Neuronal stem cell (in vitro differentiated cells): ENCODE measurements around the gene ASCL2.

Source experiments
- DNase-seq: peaks from one replicate; pipeline ENCODE4 v3.0.0-alpha.2; 2013; ENCODE audit warnings: low spot score
- H2AFZ ChIP-seq: one replicate; pipeline ENCODE4 v1.6.1; 2013; ENCODE audit warnings: mild to moderate bottlenecking, low read length, inconsistent platforms
- H2AK5ac ChIP-seq: 2 replicates; pipeline ENCODE4 v1.6.1; 2013; ENCODE audit warnings: low read depth, mild to moderate bottlenecking, inconsistent platforms, low read length, moderate library complexity, mixed read lengths
- H2BK120ac ChIP-seq: 2 replicates; pipeline ENCODE4 v1.6.1; 2013; ENCODE audit warnings: low read depth, mild to moderate bottlenecking, inconsistent platforms, low read length, moderate library complexity, mixed read lengths
- H2BK12ac ChIP-seq: one replicate; pipeline ENCODE4 v1.6.1; 2013; ENCODE audit warnings: low read length, inconsistent platforms
- H2BK15ac ChIP-seq: 2 replicates; pipeline ENCODE4 v1.6.1; 2013; ENCODE audit warnings: mild to moderate bottlenecking, low read length, inconsistent platforms, mixed read lengths
- H2BK5ac ChIP-seq: one replicate; pipeline ENCODE4 v1.6.1; 2013; ENCODE audit warnings: inconsistent platforms, mild to moderate bottlenecking, low read length, moderate library complexity
- H3K14ac ChIP-seq: one replicate; pipeline ENCODE4 v1.6.1; 2013; ENCODE audit warnings: low read length, inconsistent platforms
- H3K18ac ChIP-seq: 2 replicates; pipeline ENCODE4 v1.6.1; 2013; ENCODE audit warnings: low read length, inconsistent platforms
- H3K23ac ChIP-seq: 2 replicates; pipeline ENCODE4 v1.6.1; 2013; ENCODE audit warnings: low read depth, mild to moderate bottlenecking, mixed read lengths, low read length, inconsistent platforms; ENCODE audit not compliant: poor library complexity
- H3K27ac ChIP-seq: replicated peaks from 3 replicates; pipeline ENCODE4 v1.5.1; 2013; ENCODE audit warnings: low read length, inconsistent platforms
- H3K27me3 ChIP-seq, 3 experiments: 2 replicates each; pipeline ENCODE4 v1.6.1; 2013; ENCODE audit warnings: low read length in 3 of 3, mild to moderate bottlenecking in 2 of 3, inconsistent platforms in 1 of 3, low read depth in 1 of 3, mixed read lengths in 1 of 3, moderate library complexity in 1 of 3; ENCODE audit not compliant: control insufficient read depth in 3 of 3, insufficient read depth in 3 of 3
- H3K36me3 ChIP-seq, 2 donors: replicated peaks in 1 of 2; 2 replicates each; pipeline ENCODE4 v1.6.1; 2013; ENCODE audit warnings: low read length in 2 of 2; ENCODE audit not compliant: control insufficient read depth in 2 of 2, insufficient read depth in 2 of 2
- H3K4ac ChIP-seq: 2 replicates; pipeline ENCODE4 v1.6.1; 2013; ENCODE audit warnings: inconsistent platforms, mild to moderate bottlenecking, low read length, moderate library complexity
- H3K4me1 ChIP-seq, 2 donors: 1 replicate in 1 of 2; 2 replicates in 1 of 2; pipeline ENCODE4 v1.6.1; 2013; ENCODE audit warnings: low read length in 2 of 2, low read depth in 1 of 2; ENCODE audit not compliant: control insufficient read depth in 2 of 2, insufficient read depth in 1 of 2
- H3K4me2 ChIP-seq: one replicate; pipeline ENCODE4 v1.6.1; 2013; ENCODE audit warnings: mild to moderate bottlenecking, low read length, inconsistent platforms; ENCODE audit not compliant: insufficient read depth, poor library complexity, severe bottlenecking
- H3K4me3 ChIP-seq, 2 donors: 2 replicates each; pipeline ENCODE4 v1.5.1; 2013; ENCODE audit warnings: low read length in 2 of 2, mild to moderate bottlenecking in 2 of 2, inconsistent platforms in 1 of 2, moderate library complexity in 1 of 2
- H3K79me1 ChIP-seq: one replicate; pipeline ENCODE4 v1.6.1; 2013; ENCODE audit warnings: low read depth, mild to moderate bottlenecking, inconsistent platforms, low read length, moderate library complexity
- H3K9ac ChIP-seq: one replicate; pipeline ENCODE4 v1.6.1; 2013; ENCODE audit warnings: mild to moderate bottlenecking, low read depth, low read length, inconsistent platforms; ENCODE audit not compliant: poor library complexity
- H3K9me3 ChIP-seq, 2 donors: replicated peaks in 1 of 2; 2 replicates each; pipeline versions ENCODE3 to v1.6.1; 2013; ENCODE audit warnings: low read length in 2 of 2, mild to moderate bottlenecking in 2 of 2, inconsistent platforms in 1 of 2, low read depth in 1 of 2, mixed read lengths in 1 of 2, moderate library complexity in 1 of 2; ENCODE audit not compliant: control insufficient read depth in 2 of 2, insufficient read depth in 1 of 2
- H4K8ac ChIP-seq: one replicate; pipeline ENCODE4 v1.6.1; 2013; ENCODE audit warnings: low read depth, mild to moderate bottlenecking, inconsistent platforms, low read length, moderate library complexity
- H4K91ac ChIP-seq: one replicate; pipeline ENCODE4 v1.6.1; 2013; ENCODE audit warnings: low read length, low read depth, mild to moderate bottlenecking, inconsistent platforms; ENCODE audit not compliant: poor library complexity
- WGBS, 2 donors: extraction: QIAGEN DNeasy Blood & Tissue Kit; methylation state at CpG; one replicate each; pipeline ENCODE4 v1.1.7; 2013; ENCODE audit warnings: missing lambda C conversion rate in 2 of 2, mixed read lengths in 1 of 2; ENCODE audit not compliant: insufficient read length in 2 of 2, insufficient replicate concordance in 1 of 2; ENCODE audit errors: extremely low coverage in 2 of 2; 5-methylcytosine and 5-hydroxymethylcytosine counted together

ASCL2 gene

DNA sequence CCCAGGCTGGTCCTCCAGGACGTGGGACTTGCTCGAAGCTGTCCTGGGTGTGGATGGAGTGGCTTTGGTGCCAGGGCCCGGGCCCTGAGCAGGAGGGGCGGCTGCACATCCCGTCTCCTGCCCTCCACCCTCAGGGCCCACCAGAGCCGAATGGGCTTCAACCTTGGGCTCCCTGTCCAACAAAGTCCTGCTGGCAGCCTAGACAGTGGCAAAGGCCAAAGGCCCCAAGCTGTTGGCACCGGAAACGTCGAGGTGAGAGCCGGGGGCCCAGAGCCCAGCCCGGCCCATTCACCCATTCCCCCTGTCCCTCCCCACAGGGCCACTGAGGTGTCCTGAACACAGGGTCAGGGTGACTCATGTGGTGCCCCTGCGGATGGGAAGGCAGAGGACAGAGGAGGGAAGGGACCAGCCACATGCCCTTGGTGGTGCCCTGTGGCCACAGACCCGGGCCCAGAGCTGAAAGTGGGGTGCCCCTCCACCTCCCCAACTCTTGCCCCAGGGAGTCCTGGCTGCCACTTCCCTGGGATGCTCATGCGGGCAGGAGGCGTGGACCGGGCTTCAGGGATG lies 40.5 kb upstream of the ASCL2 start:
- H3K27me3 ChIP-seq, result no peaks in the 10 kb centered on the region
- H4K8ac ChIP-seq, result no peak overlapping the region
- peak overlapping the region; percentile 94 for H2BK15ac ChIP-seq
- H3K79me1 ChIP-seq, result peaks cover 5% of the 10 kb centered on the region
- no peak overlapping the region for H3K9ac ChIP-seq
- H3K27ac ChIP-seq, result no peak overlapping the region
- peaks cover 5 to 7% of the 10 kb centered on the region in 2 donors for H3K4me1 ChIP-seq
- H3K36me3 ChIP-seq, result no peaks in the 10 kb centered on the region
- H3K4me3 ChIP-seq, result no peak overlapping the region
- H3K23ac ChIP-seq, result peak overlapping the region; percentile 25
- H3K9me3 ChIP-seq, result no peaks in the 10 kb centered on the region
- no peak for DNase-seq
- peak overlapping the region; percentile 87 for H2BK120ac ChIP-seq
- H4K91ac ChIP-seq, result no peak overlapping the region
- H2AFZ ChIP-seq, result no peak overlapping the region
- H3K4ac ChIP-seq, result no peak overlapping the region
- H2AK5ac ChIP-seq, result peak overlapping the region; percentile 99
- peak overlapping the region; percentile 84 for H2BK12ac ChIP-seq
- H3K18ac ChIP-seq, result peak overlapping the region; percentile 70
- H3K14ac ChIP-seq, result no peak overlapping the region
- H3K4me2 ChIP-seq, result no peak overlapping the region
- peak overlapping the region; percentile 75 for H2BK5ac ChIP-seq
- WGBS, 2 donors, result no CpG with 5 or more reads among the region's 16 CpGs

DNA sequence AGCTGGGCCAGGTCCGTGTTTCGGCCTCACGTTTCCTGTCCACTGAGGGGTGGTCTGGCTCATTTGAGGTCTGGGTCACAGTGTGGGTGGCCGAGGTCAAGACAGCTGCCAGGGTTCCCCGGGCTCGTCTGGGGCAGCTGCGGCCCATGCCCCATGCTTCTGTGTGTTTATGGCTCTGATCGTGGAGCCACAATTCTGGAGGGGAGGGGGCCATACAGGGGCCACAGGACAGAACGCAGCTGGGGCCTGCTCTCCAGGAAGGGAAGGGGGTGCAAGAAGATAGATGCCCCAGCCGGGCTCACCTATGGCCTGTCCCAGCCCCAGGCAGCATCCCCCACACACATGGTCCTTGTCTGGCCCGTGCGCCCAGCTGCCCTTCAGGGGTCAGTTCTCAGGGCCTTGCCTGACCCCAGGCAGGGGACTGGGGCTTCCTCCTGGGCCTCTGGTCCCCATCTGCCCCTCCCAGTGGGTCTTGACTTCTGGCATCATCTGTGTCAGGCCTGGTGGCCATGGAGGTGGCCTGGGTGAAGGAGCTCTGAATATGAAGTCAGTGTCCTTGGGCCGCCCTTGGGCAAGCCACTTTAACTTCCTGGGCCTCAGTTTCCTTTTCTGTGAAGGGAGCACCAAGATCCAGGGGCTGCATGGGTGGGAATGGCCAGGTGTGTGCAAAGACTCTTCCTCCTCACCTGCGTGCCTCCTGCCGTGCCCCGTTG lies 39.8 kb upstream of the ASCL2 start:
- Histone ChIP-seq H3K27ac (no peak overlapping the region), H3K4me2 (no peak overlapping the region), H3K79me1 (peaks cover 4% of the 10 kb centered on the region), H4K91ac (no peak overlapping the region), H2AK5ac (peak overlapping the region; percentile 99), H3K9ac (no peak overlapping the region), H3K14ac (no peak overlapping the region), H3K4me1 (peaks cover 5 to 10% of the 10 kb centered on the region in 2 donors), H3K9me3 (no peaks in the 10 kb centered on the region), H4K8ac (no peak overlapping the region), H3K23ac (peak overlapping the region; percentile 25), H2AFZ (no peak overlapping the region), H3K4ac (no peak overlapping the region), H3K18ac (peak overlapping the region; percentile 44), H3K36me3 (no peaks in the 10 kb centered on the region), H3K27me3 (no peaks in the 10 kb centered on the region), H2BK120ac (peak overlapping the region; percentile 91), H2BK12ac (peak overlapping the region; percentile 90), H2BK15ac (peak overlapping the region; percentile 94), H3K4me3 (no peak overlapping the region), H2BK5ac (peak overlapping the region; percentile 75)
- no peak for DNase-seq
- no CpG with 5 or more reads among the region's 16 CpGs for WGBS, 2 donors

DNA sequence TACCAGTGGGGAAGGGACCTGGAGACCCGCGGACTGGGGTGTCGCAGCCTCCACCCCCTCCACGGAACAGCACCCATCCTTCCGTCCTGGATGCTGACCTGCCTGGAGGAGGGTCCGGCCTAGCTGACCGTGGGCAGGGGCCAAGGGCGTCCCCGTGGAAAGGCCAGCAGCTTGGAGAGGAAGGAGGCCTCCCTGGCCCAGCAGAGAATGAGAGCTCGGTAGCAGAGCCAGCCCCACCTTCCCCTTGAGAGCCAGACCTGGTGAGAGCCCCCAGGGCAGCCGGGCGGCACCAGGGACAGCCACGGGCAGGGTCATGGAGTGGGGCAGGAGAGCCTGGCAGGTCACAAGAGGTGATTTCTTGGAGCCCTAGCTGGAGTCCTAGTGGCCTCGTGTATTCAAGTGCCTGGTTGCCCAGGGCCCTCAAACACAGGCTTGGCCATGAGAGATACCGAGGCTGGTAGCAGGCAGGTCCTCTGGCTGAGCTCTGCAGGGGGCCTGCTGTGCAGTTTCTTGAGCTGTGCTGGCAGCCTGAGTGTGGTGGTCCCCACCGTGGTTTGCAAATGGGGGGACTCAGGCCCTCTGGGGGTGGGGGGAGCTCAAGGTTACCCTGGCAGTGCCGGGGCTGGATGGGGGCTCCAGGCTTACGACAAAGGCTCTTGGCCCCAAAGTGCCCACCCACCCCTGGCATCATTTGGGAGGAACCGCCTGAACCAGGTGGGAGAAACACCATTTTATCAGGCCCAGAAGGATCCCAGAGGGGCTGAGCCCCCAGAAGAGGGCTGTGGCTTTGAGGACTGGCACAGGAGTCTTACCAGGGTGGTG lies 39.1 kb upstream of the ASCL2 start:
- Histone ChIP-seq H3K9me3 (no peaks in the 10 kb centered on the region), H3K9ac (peak overlapping the region; percentile 60), H3K18ac (peak overlapping the region; percentile 2), H3K79me1 (peaks cover 3% of the 10 kb centered on the region), H3K4me2 (no peak overlapping the region), H2AFZ (no peak overlapping the region), H2AK5ac (peak overlapping the region; percentile 94), H2BK15ac (no peak overlapping the region), H3K4me3 (no peak overlapping the region), H3K27ac (no peak overlapping the region), H3K36me3 (no peaks in the 10 kb centered on the region), H2BK120ac (peak overlapping the region; percentile 16), H3K4ac (no peak overlapping the region), H3K27me3 (no peaks in the 10 kb centered on the region), H3K4me1 (peaks cover 5 to 10% of the 10 kb centered on the region in 2 donors), H2BK5ac (no peak overlapping the region), H3K23ac (no peak overlapping the region), H4K8ac (no peak overlapping the region), H2BK12ac (no peak overlapping the region), H4K91ac (no peak overlapping the region), H3K14ac (peak overlapping the region; percentile 38)
- WGBS, 2 donors, result no CpG with 5 or more reads among the region's 19 CpGs
- DNase-seq, result no peak

DNA sequence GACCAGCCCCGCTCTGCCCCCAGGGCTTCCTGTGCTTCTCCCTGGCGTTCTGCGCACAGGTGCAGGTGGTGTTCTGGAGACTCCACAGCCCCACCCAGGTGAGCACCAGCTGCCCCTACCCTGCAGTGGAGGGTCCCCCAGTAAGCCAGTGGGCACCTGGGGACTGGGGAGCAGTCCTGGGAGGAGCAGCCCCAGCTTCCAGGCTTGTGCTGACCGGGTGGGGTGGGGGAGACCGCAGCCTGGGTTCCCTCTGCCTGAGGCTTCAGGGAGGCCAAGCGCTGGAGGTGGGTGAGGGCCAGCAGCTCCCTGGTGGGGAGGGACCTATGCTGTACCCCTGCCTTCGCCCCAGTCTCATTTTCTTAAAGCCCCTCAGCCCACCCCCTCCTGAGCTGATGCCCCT lies 38.3 kb upstream of the ASCL2 start:
- no peaks in the 10 kb centered on the region for H3K36me3 ChIP-seq
- no peak overlapping the region for H3K4me2 ChIP-seq
- peak overlapping the region; percentile 10 for H2BK12ac ChIP-seq
- DNase-seq, result no peak
- H2AFZ ChIP-seq, result no peak overlapping the region
- H3K18ac ChIP-seq, result peak overlapping the region; percentile 38
- H2BK15ac ChIP-seq, result peak overlapping the region; percentile 89
- WGBS, 2 donors, result no CpG with 5 or more reads among the region's 7 CpGs
- H2BK5ac ChIP-seq, result no peak overlapping the region
- no peak overlapping the region for H4K91ac ChIP-seq
- H3K14ac ChIP-seq, result no peak overlapping the region
- no peak overlapping the region for H3K27ac ChIP-seq
- no peaks in the 10 kb centered on the region for H3K27me3 ChIP-seq
- H4K8ac ChIP-seq, result no peak overlapping the region
- H3K23ac ChIP-seq, result no peak overlapping the region
- no peak overlapping the region for H3K4me3 ChIP-seq
- peaks cover 5 to 13% of the 10 kb centered on the region in 2 donors for H3K4me1 ChIP-seq
- H3K79me1 ChIP-seq, result peaks cover 3% of the 10 kb centered on the region
- H3K9ac ChIP-seq, result peak overlapping the region; percentile 60
- no peaks in the 10 kb centered on the region for H3K9me3 ChIP-seq
- H3K4ac ChIP-seq, result no peak overlapping the region
- H2BK120ac ChIP-seq, result peak overlapping the region; percentile 16
- peak overlapping the region; percentile 94 for H2AK5ac ChIP-seq
